Cardiac muscle cell (in vitro differentiated cells and primary cell): ENCODE measurements around the gene CRACR2A. TPM values are rescaled to one million over a fixed set of nuclear protein-coding genes. Genes with fewer than 3 reads are reported as not detected.

Source experiments
- DNase-seq, 2 donors: peaks; one replicate each; pipeline versions ENCODE4 v3.0.0 to v3.0.0-alpha.2; 2010 to 2017; ENCODE audit warnings: low read depth in 1 of 2, low spot score in 1 of 2
- H3K27ac ChIP-seq: fragments of 200-600 bp; sonication (generic); 2 replicates; pipeline ENCODE4 v1.5.1; 2016
- H3K27me3 ChIP-seq: fragments of 200-600 bp; sonication (generic); 2 replicates; pipeline ENCODE4 v1.6.0; 2016; ENCODE audit warnings: control low read depth
- H3K36me3 ChIP-seq: fragments of 200-600 bp; sonication (generic); 2 replicates; pipeline ENCODE4 v1.5.1; 2016; ENCODE audit warnings: control low read depth
- H3K4me1 ChIP-seq: fragments of 200-600 bp; sonication (generic); 2 replicates; pipeline ENCODE4 v1.8.1; 2017; ENCODE audit warnings: low read depth, mild to moderate bottlenecking, mixed run types
- H3K4me3 ChIP-seq: fragments of 200-600 bp; sonication (generic); 2 replicates; pipeline ENCODE4 v1.5.1; 2016; ENCODE audit warnings: mild to moderate bottlenecking
- H3K9me3 ChIP-seq: fragments of 200-600 bp; sonication (generic); 2 replicates; pipeline ENCODE4 v1.5.1; 2017; ENCODE audit warnings: low read depth, mild to moderate bottlenecking, control low read depth
- polyA plus RNA-seq: library from polyadenylated mRNA; unstranded; fragments of >200 nt; fragmentation: Nextera tagmentation; extraction: Ambion mirVana; gene quantifications from 2 replicates; pipeline ENCODE4 v1.2.1, GENCODE V29; 2016
- total RNA-seq: library from RNA; depleted of rRNA; stranded (reverse); fragments of >200 nt; gene quantifications from 2 replicates; pipeline ENCODE4 v1.2.3, GENCODE V29; 2016
- TF ChIP-seq, protein P1 (sequence below): IDR thresholded peaks from 2 replicates; pipeline ENCODE4 v1.5.1; 2012; ENCODE audit warnings: low read depth, mild to moderate bottlenecking, low read length

Gene CRACR2A
- total and polyA plus RNA-seq, 2 experiments from 2014 or later: 1.3 TPM; not detected in 1

DNA sequence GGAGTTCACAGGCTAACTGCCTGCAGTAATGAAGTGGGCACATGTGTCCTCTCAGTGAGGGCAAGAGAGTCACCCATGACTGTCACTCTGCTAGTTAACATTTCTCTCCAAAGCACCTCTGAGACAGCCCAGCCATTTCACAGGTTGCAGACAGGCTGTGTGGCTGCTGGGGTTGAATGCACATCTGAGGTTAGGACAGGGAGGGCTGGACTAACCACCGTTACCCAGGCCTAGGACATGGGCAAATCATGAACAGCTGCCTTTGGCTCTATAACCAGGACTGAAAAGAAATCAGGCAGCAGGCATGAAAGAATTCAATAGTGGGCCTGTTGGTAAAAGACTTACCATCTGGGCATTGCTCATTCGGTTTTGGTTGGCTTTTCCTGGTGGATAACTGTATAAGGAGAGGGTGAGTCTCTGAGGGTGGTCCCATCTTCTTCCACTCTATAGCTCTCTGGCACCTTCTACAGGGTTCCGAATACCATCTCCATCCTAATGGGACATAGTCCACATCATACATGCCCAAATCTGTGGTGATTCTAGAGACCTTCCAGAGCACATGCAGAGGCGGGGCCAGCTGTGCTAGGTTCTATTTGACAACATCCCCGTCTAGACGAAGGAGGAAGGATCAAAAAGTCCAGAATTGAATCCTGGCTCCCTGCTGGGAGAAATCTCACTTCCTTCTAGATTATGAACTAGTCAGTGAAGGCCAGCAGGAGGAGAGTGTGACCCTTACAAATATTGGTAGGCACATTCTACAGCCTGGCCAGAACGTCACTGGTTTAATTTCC is 10.8 kb downstream of the CRACR2A start:
- TF ChIP-seq, protein P1, sequence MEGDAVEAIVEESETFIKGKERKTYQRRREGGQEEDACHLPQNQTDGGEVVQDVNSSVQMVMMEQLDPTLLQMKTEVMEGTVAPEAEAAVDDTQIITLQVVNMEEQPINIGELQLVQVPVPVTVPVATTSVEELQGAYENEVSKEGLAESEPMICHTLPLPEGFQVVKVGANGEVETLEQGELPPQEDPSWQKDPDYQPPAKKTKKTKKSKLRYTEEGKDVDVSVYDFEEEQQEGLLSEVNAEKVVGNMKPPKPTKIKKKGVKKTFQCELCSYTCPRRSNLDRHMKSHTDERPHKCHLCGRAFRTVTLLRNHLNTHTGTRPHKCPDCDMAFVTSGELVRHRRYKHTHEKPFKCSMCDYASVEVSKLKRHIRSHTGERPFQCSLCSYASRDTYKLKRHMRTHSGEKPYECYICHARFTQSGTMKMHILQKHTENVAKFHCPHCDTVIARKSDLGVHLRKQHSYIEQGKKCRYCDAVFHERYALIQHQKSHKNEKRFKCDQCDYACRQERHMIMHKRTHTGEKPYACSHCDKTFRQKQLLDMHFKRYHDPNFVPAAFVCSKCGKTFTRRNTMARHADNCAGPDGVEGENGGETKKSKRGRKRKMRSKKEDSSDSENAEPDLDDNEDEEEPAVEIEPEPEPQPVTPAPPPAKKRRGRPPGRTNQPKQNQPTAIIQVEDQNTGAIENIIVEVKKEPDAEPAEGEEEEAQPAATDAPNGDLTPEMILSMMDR: no peak
- Histone ChIP-seq H3K27ac (no peak overlapping the region), H3K36me3 (no peaks in the 10 kb centered on the region), H3K4me3 (no peak overlapping the region), H3K27me3 (no peaks in the 10 kb centered on the region), H3K9me3 (no peaks in the 10 kb centered on the region), H3K4me1 (no peaks in the 10 kb centered on the region)
- no peak for DNase-seq

DNA sequence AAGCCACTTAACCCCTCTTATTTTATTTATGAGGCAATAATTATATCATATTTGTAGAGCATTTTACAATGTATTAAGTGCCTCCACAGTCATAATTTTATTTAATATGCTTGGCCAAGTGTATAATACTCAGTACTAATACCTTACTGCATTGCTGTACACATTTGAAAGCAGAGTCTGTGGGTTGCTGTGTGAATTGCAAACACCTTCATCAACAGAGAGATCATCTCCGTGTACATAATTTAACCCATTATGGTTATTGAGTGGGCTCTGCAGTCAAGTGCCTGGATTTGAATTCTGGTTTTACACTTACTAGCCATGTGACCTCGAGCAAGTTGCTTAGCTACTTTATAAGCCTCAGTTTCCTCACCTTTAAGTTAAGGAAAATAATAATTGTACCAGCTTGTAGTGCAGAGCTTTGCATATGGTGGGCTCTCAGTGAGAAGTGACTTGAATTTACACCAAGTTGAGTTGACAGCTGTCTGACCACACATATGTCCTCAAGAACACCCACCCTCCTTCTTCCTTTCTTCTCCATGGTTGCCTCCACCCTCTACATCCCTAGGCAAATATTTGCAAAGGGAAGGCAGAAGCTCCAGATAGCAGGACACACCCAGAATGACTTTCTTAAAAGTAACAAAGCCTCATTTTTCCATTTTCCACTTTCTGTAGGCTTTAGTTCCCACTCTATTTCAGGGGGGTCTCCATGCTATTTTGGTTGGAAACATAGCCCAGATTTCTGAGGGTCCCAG is 12.3 kb downstream of the CRACR2A start:
- H3K4me1 ChIP-seq: no peaks in the 10 kb centered on the region
- no peak overlapping the region for H3K4me3 ChIP-seq
- H3K36me3 ChIP-seq: no peaks in the 10 kb centered on the region
- no peak for DNase-seq
- H3K27ac ChIP-seq: no peak overlapping the region
- no peaks in the 10 kb centered on the region for H3K27me3 ChIP-seq
- TF ChIP-seq, protein P1: no peak
- H3K9me3 ChIP-seq: no peaks in the 10 kb centered on the region

DNA sequence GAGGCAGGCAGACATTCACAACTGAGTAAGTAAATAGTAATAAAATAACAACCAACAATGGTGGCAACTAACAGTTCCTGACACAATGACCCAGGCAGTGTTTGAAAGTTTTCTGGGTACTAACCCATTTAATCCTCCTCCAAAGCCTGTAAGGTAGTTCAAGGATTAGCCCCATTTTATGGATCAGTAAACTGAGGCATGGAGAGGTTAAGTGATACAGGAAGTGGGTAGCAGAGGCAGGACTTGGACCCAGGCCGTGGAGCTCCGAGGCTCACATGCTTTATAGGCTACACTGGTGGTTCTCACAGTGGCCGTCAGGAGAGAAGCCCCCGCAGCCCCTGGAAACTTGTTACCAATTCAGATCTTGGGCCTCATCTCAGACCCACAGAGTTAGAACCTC is 17.5 kb downstream of the CRACR2A start:
- no peaks in the 10 kb centered on the region for H3K9me3 ChIP-seq
- no peak overlapping the region for H3K4me3 ChIP-seq
- peaks cover 3% of the 10 kb centered on the region for H3K27me3 ChIP-seq
- no peak overlapping the region for H3K27ac ChIP-seq
- H3K36me3 ChIP-seq: no peaks in the 10 kb centered on the region
- no peaks in the 10 kb centered on the region for H3K4me1 ChIP-seq
- no peak for DNase-seq
- TF ChIP-seq, protein P1: no peak

DNA sequence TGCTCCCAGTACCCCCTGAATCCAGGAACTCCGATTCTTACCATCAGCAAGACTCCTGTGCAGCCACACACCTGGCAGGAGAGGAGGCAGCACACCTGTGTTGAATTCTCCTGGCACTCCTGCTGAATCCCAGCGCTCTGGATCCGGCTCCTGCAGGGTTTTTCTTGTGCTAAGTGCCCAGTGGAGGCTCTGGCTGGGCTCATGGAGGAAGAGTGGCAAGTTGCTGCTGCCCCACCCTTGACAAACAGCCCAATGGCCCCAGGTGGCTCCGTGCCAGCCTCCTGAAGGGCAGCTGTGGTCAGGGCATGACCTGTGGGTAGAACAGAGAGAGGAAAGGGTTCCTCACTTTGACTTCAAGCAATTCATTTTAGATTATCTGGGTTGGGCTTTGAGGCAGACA is 20.0 kb downstream of the CRACR2A start:
- H3K4me3 ChIP-seq: no peak overlapping the region
- TF ChIP-seq, protein P1: no peak
- H3K4me1 ChIP-seq: no peaks in the 10 kb centered on the region
- H3K36me3 ChIP-seq: no peaks in the 10 kb centered on the region
- no peak for DNase-seq
- peaks cover 3% of the 10 kb centered on the region for H3K27me3 ChIP-seq
- no peaks in the 10 kb centered on the region for H3K9me3 ChIP-seq
- H3K27ac ChIP-seq: no peak overlapping the region

DNA sequence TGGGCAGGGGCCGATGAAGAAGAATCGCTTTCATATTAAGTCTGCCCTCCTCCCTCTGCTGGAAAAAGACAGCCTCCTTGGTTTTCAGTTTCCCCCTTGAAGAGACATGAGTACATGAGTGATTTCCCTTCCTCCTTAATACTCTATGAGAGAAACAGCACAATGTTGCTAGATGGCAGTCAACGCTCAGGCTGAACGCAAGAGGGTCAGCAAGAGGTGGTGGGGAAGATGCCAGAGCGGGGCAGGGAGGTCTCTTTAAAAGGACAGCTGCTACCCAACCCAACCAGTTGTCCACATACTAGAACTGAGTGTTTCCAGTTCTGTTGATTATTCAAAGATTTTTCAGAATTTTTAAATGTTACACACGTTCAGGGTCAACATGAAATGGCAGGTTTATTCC is 22.8 kb downstream of the CRACR2A start:
- TF ChIP-seq, protein P1: no peak
- no peak overlapping the region for H3K27ac ChIP-seq
- no peaks in the 10 kb centered on the region for H3K9me3 ChIP-seq
- no peaks in the 10 kb centered on the region for H3K4me1 ChIP-seq
- no peak for DNase-seq
- no peaks in the 10 kb centered on the region for H3K36me3 ChIP-seq
- H3K27me3 ChIP-seq: peaks cover 3% of the 10 kb centered on the region
- no peak overlapping the region for H3K4me3 ChIP-seq
